ENCODE data around the gene SH3RF3. TPM values are rescaled to one million over a fixed set of nuclear protein-coding genes. Genes with fewer than 3 reads are reported as not detected.

The SH3RF3 gene
- polyA plus RNA-seq, 1 of the 3 experiments (the other 2 are of a cell fraction), result 1.9 TPM

DNA sequence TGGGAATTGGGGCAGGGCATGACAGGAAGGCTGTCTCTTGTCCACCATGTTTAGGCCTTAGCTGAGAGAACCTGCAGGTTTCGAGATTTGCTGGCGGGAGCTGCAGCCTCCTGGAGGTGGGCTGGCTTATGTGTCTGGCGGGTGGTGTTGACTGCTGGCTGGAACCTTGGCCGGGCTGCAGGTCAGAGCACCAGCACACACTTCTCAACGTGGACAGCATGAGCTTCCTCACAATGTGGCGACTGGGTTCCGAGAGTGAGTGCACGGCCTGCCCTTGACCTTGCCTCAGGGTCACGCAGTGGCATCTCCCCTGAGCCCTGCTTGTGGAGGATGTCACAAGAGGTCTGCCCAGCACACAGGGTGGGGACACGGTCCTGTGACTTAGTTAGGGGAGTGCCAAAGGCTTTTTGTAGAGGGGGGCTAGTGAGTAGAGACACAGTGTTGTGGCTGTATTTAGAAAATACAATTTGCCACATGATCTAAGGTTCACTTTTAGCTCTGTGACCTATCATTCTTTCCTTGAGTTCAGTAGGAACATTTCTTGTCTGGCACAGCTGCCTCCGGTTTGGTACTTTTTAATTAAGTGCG is 350.0 kb downstream of the SH3RF3 start:
- Histone ChIP-seq H3K79me2 (ENCODE audit: insufficient read depth) (no peaks in the 10 kb centered on the region), H3K4me1 (ENCODE audit: control insufficient read depth in 1 of 2, insufficient read depth in 2 of 2, low read depth in 1 of 2, low read length in 1 of 2) (peaks cover 0 to 19% of the 10 kb centered on the region in 2 experiments; a peak in 2 of 4 replicates), H3K4me2 (no peak overlapping the region), H3K36me3 (replicated peaks in 1 of 2; ENCODE audit: control insufficient read depth in 1 of 2, insufficient read depth in 2 of 2, low read length in 1 of 2) (no peaks in the 10 kb centered on the region), H3K27me3 (ENCODE audit: insufficient read depth) (no peaks in the 10 kb centered on the region), H3F3A (replicated peaks; ENCODE audit: insufficient read depth) (no peaks in the 10 kb centered on the region), H2AFZ (ENCODE audit: low read depth) (no peak overlapping the region), H3K9ac (no peak overlapping the region), H3K27ac (ENCODE audit: low read depth in 2 of 2, low read length in 1 of 2) (no peak overlapping the region), H4K20me1 (ENCODE audit: insufficient read depth) (no peaks in the 10 kb centered on the region), H3K9me2 (no peaks in the 10 kb centered on the region), H3K4me3 (ENCODE audit: low read depth in 2 of 2, low read length in 1 of 2) (no peak overlapping the region), H3K9me3 (no peaks in the 10 kb centered on the region)
- ChIA-PET CTCF (interaction anchor here (0.7 to 3.9 kb wide), 5 partner anchors 13 to 350 kb away, joined by 3 to 13 read pairs (median 3); no protein-coding TSS in a partner anchor), POLR2A (no interaction called here)
- DNase-seq, result no peak
- WGBS (ENCODE audit: low lambda C conversion rate), result 83% methylated on average over 6 of the region's 12 CpGs
- TF ChIP-seq, protein P1, sequence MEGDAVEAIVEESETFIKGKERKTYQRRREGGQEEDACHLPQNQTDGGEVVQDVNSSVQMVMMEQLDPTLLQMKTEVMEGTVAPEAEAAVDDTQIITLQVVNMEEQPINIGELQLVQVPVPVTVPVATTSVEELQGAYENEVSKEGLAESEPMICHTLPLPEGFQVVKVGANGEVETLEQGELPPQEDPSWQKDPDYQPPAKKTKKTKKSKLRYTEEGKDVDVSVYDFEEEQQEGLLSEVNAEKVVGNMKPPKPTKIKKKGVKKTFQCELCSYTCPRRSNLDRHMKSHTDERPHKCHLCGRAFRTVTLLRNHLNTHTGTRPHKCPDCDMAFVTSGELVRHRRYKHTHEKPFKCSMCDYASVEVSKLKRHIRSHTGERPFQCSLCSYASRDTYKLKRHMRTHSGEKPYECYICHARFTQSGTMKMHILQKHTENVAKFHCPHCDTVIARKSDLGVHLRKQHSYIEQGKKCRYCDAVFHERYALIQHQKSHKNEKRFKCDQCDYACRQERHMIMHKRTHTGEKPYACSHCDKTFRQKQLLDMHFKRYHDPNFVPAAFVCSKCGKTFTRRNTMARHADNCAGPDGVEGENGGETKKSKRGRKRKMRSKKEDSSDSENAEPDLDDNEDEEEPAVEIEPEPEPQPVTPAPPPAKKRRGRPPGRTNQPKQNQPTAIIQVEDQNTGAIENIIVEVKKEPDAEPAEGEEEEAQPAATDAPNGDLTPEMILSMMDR (IDR thresholded peaks at IDR 0.05), result no peak
- TF ChIP-seq EP300 (IDR thresholded peaks at IDR 0.05; ENCODE audit: borderline replicate concordance in 1 of 2, low read depth in 1 of 2, low read length in 1 of 2) (no peak), TEAD4 (IDR thresholded peaks at IDR 0.05; ENCODE audit: borderline replicate concordance, insufficient read depth) (no peak), JUND (IDR thresholded peaks at IDR 0.05) (no peak), YY1 (IDR thresholded peaks at IDR 0.05; ENCODE audit: low read depth) (no peak), RFX5 (IDR thresholded peaks at IDR 0.05; ENCODE audit: low read length) (no peak), RXRA (IDR thresholded peaks at IDR 0.05; ENCODE audit: borderline replicate concordance, low read depth) (no peak), MEF2A (IDR thresholded peaks at IDR 0.05; ENCODE audit: borderline replicate concordance, low read depth) (no peak), NRF1 (IDR thresholded peaks at IDR 0.05; ENCODE audit: low read depth, low read length) (no peak), POLR2AphosphoS5 (IDR thresholded peaks at IDR 0.05; ENCODE audit: low read depth, low read length) (no peak), CHD2 (IDR thresholded peaks at IDR 0.05; ENCODE audit: low read length, partially characterized antibody) (no peak), SIN3A (IDR thresholded peaks at IDR 0.05; ENCODE audit: borderline replicate concordance, low read depth, low read length) (no peak), EZH2phosphoT487 (IDR thresholded peaks at IDR 0.05; ENCODE audit: borderline replicate concordance, low read depth) (no peak)
- TF ChIP-seq, protein P2, sequence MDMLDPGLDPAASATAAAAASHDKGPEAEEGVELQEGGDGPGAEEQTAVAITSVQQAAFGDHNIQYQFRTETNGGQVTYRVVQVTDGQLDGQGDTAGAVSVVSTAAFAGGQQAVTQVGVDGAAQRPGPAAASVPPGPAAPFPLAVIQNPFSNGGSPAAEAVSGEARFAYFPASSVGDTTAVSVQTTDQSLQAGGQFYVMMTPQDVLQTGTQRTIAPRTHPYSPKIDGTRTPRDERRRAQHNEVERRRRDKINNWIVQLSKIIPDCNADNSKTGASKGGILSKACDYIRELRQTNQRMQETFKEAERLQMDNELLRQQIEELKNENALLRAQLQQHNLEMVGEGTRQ (IDR thresholded peaks at IDR 0.05; ENCODE audit: borderline replicate concordance, low read depth, low read length), result no peak
- TF ChIP-seq, protein P3, sequence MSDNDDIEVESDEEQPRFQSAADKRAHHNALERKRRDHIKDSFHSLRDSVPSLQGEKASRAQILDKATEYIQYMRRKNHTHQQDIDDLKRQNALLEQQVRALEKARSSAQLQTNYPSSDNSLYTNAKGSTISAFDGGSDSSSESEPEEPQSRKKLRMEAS (IDR thresholded peaks at IDR 0.05; ENCODE audit: low read depth), result no peak

All from SK-N-SH (cell line).